AG04450 (cell line): ENCODE data around the gene PEX12. TPM values are rescaled to one million over a fixed set of nuclear protein-coding genes. Genes with fewer than 3 reads are reported as not detected.
"Not testable (repeated sequence)": the region's sequence is repeated elsewhere in the genome, so short reads cannot be mapped to it uniquely, and the experiment has no call there.

Experiments used
- CTCF ChIA-PET: fragments of 300-600, 350-600 bp; formaldehyde crosslinking; extraction: SDS; loops from one replicate; lab custom pipeline; 2022; ENCODE audit warnings: antibody characterized with exemption, inconsistent platforms; lab: Charles Lee
- POLR2A ChIA-PET: fragments of 350-600 bp; formaldehyde crosslinking; extraction: SDS; loops from one replicate; lab custom pipeline; 2021; ENCODE audit warnings: antibody characterized with exemption, inconsistent platforms; lab: Yijun Ruan, JAX
- DNase-seq: peaks from one replicate; pipeline ENCODE4 v3.0.0-alpha.2; 2011; ENCODE audit warnings: low read depth, low spot score
- H3K27ac ChIP-seq: one replicate; pipeline ENCODE4 v1.5.1; 2012; ENCODE audit warnings: low read depth, low read length, control low read depth
- H3K27me3 ChIP-seq: one replicate; pipeline ENCODE4 v1.6.0; 2012; ENCODE audit warnings: low read length; ENCODE audit not compliant: control insufficient read depth, insufficient read depth
- H3K4me3 ChIP-seq: 2 replicates; pipeline ENCODE4 v1.5.1; 2011; ENCODE audit warnings: mild to moderate bottlenecking, low read depth, low read length, control low read depth
- H3K9me3 ChIP-seq: 2 replicates; pipeline ENCODE4 v1.5.1; 2012; ENCODE audit warnings: low read length; ENCODE audit not compliant: control insufficient read depth, insufficient read depth
- polyA plus RNA-seq: library from polyadenylated mRNA; depleted of rRNA; stranded (reverse); fragments of >200 nt; gene quantifications from 2 replicates; pipeline ENCODE4 v1.2.3, GENCODE V29; 2011
- TF ChIP-seq, protein P1 (sequence below): IDR thresholded peaks from 2 replicates; pipeline ENCODE4 v1.5.1; 2011; ENCODE audit warnings: low read depth, low read length, control low read depth, inconsistent platforms

PEX12 gene
- polyA plus RNA-seq, 1 experiment, result 10.2 TPM

GRCh38 chr17:35536664-35537171, 41.7 kb downstream of the PEX12 start:
- no peaks in the 10 kb centered on the region for H3K27me3 ChIP-seq
- no peak for DNase-seq
- ChIA-PET CTCF (interaction anchor here (0.5 to 12.9 kb wide), 7 partner anchors 9 to 372 kb away, joined by 3 to 306 read pairs (median 4); no protein-coding TSS in a partner anchor), POLR2A (interaction anchor here (0.8 kb wide), 1 partner anchor 164 kb away, joined by 3 read pairs; no protein-coding TSS in a partner anchor)
- H3K27ac ChIP-seq, result no peak overlapping the region
- no peak overlapping the region for H3K4me3 ChIP-seq
- TF ChIP-seq, protein P1, sequence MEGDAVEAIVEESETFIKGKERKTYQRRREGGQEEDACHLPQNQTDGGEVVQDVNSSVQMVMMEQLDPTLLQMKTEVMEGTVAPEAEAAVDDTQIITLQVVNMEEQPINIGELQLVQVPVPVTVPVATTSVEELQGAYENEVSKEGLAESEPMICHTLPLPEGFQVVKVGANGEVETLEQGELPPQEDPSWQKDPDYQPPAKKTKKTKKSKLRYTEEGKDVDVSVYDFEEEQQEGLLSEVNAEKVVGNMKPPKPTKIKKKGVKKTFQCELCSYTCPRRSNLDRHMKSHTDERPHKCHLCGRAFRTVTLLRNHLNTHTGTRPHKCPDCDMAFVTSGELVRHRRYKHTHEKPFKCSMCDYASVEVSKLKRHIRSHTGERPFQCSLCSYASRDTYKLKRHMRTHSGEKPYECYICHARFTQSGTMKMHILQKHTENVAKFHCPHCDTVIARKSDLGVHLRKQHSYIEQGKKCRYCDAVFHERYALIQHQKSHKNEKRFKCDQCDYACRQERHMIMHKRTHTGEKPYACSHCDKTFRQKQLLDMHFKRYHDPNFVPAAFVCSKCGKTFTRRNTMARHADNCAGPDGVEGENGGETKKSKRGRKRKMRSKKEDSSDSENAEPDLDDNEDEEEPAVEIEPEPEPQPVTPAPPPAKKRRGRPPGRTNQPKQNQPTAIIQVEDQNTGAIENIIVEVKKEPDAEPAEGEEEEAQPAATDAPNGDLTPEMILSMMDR, result no peak
- H3K9me3 ChIP-seq, result no peaks in the 10 kb centered on the region

DNA sequence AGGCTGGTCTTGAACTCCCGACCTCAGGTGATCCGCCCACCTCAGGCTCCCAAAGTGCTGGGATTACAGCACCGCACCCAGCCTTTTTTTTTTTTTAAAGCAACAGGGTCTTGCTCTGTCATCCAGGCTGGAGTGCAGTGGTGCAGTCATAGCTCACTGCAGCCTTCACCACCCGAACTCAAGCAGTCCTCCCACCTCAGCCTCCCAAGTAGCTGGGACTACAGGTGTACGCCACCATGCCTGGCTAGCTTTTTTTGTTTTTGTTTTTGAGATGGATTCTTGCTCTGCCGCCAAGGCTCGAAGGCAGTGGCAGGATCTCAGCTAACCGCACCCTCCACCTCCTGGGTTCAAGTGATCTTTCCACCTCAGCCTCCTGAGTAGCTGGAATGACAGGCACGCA, 43.0 kb downstream of the PEX12 start:
- H3K9me3 ChIP-seq, H3K27me3 ChIP-seq, H3K27ac ChIP-seq, DNase-seq, H3K4me3 ChIP-seq: not testable (repeated sequence)
- POLR2A ChIA-PET, result interaction anchor here (0.8 kb wide), 1 partner anchor 162 kb away, joined by 3 read pairs; the partner anchor contains the start of gene SLFN11
- CTCF ChIA-PET, result interaction anchor here (0.7 to 12.9 kb wide), 5 partner anchors 19 to 1115 kb away, joined by 3 to 306 read pairs (median 3); no protein-coding TSS in a partner anchor

- TF ChIP-seq, protein P1, result no peak
- POLR2A ChIA-PET, result interaction anchor here (0.8 kb wide), 1 partner anchor 161 kb away, joined by 3 read pairs; the partner anchor contains the start of gene SLFN11
- Histone ChIP-seq H3K27me3 (peaks cover 3% of the 10 kb centered on the region), H3K4me3 (no peak overlapping the region), H3K27ac (no peak overlapping the region), H3K9me3 (no peaks in the 10 kb centered on the region)
- CTCF ChIA-PET, result interaction anchor here (0.6 to 12.9 kb wide), 7 partner anchors 20 to 1115 kb away, joined by 3 to 306 read pairs (median 3); no protein-coding TSS in a partner anchor
- DNase-seq, result no peak
Measured at GRCh38 chr17:35534576-35535093, 43.7 kb downstream of the PEX12 start.

DNA sequence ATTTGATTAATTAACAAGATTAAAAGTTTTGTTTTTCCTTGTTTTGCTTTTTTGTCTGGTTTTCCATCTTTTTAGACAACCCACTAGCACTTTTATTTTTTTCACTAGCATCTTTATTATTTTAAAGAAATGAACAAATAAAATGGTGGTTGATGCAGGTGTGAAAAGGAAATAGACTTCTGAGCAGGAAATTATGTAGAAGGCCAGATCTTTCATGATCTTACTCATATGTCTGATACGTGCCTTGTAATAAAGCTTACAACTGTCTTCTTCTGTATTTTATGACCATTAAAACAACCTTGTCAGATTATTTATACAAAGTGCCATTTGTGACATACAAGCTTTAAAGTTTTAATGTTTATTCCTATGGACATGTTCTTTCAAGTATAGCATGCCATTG, 47.2 kb downstream of the PEX12 start:
- CTCF ChIA-PET, result interaction anchor here (2.0 to 3.5 kb wide), 2 partner anchors 8 to 219 kb away, joined by 4 to 31 read pairs; no protein-coding TSS in a partner anchor
- peaks cover 6% of the 10 kb centered on the region for H3K27me3 ChIP-seq
- POLR2A ChIA-PET, result no interaction called here
- no peaks in the 10 kb centered on the region for H3K9me3 ChIP-seq
- H3K27ac ChIP-seq, result no peak overlapping the region
- no peak for DNase-seq
- H3K4me3 ChIP-seq, result no peak overlapping the region
- TF ChIP-seq, protein P1, result no peak

DNA sequence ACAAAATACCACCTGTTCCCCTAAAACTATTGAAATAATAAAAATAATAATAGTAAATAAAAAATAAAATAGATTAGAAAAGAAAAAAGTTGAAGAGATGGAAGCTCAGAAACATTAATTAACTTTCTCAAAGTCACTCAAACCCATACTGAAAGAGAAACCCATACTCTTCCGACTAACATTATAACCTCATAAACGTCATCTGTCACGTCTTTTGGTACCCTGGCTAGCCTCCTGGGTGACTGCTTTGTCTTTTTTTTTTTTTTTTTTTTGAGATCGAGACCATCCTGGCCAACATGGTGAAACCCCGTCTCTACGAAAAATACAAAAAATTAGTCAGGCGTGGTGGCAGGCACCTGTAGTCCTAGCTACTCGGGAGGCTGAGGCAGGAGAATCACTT, 48.5 kb downstream of the PEX12 start:
- POLR2A ChIA-PET, result interaction anchor here (0.6 kb wide), 1 partner anchor 70 kb away, joined by 3 read pairs; no protein-coding TSS in a partner anchor
- CTCF ChIA-PET, result interaction anchor here (0.7 to 3.5 kb wide), 3 partner anchors 10 to 217 kb away, joined by 3 to 31 read pairs (median 4); no protein-coding TSS in a partner anchor
- Histone ChIP-seq H3K4me3 (no peak overlapping the region), H3K27me3 (peaks cover 6% of the 10 kb centered on the region), H3K9me3 (no peaks in the 10 kb centered on the region), H3K27ac (no peak overlapping the region)
- no peak for DNase-seq
- TF ChIP-seq, protein P1, result no peak

DNA sequence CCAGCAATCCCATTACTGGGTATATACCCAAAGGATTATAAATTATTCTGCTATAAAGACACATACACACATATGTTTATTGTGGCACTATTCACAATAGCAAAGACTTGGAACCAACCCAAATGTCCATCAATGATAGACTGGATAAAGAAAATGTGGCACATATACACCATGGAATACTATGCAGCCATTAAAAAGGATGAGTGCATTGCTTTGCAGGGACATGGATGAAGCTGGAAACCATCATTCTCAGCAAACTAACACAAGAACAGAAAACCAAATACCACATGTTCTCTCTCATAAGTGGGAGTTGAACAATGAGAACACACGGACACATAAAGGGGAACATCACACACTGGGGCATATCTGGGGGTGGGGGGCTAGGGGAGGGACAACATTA, 49.0 kb downstream of the PEX12 start:
- CTCF ChIA-PET, result interaction anchor here (0.7 to 3.5 kb wide), 2 partner anchors 16 to 217 kb away, joined by 3 to 31 read pairs; no protein-coding TSS in a partner anchor
- H3K4me3 ChIP-seq, DNase-seq, POLR2A ChIA-PET, H3K27me3 ChIP-seq, H3K27ac ChIP-seq, H3K9me3 ChIP-seq: not testable (repeated sequence)
